ENCODE results near the gene C19orf67.
"Not testable (repeated sequence)": the region's sequence is repeated elsewhere in the genome, so short reads cannot be mapped to it uniquely, and the experiment has no call there.

DNA sequence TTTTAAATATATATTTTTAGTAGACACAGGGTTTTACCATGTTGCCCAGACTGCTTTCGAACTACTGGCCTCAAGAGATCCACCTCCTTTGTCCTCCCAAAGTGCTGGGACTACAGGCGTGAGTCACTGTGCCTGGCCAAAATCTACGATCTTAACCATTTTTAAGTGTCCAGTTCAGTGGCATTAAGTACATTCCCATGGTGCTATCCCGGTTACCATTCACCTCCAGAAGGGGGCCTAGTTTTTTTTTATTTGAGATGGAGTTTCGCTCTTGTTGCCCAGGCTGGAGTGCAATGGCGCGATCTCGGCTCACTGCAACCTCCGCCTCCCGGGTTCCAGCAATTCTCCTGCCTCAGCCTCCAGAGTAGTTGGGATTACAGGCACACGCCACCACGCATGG lies 50.4 kb downstream of the C19orf67 start:
- TF ChIP-seq POLR2A (IDR thresholded peaks at IDR 0.05; ENCODE audit: low read length); GATA1 (IDR thresholded peaks at IDR 0.05; ENCODE audit: low read depth, low read length): not testable (repeated sequence)

Data from erythroblast (primary cell).